IMR-90 (cell line): ENCODE data around the gene ST8SIA6. TPM values are rescaled to one million over a fixed set of nuclear protein-coding genes. Genes with fewer than 3 reads are reported as not detected.
A peak's percentile ranks its signal among the peaks of the same experiment; 100 is the strongest.

Source experiments
- ATAC-seq: fragments of 200-7000 bp; cut with Tn5 transposase; 2 replicates; pipeline ENCODE4 v1.9.1; 2020; ENCODE audit warnings: low read depth, mild to moderate bottlenecking, moderate library complexity
- BruUV-seq: library from RNA; stranded (reverse); fragments of 400-500 nt; replicated peaks from 2 replicates; lab custom pipeline; 2021; lab: Mats Ljungman, UMichigan
- CTCF ChIA-PET: fragments of 300-600 bp; formaldehyde crosslinking; extraction: SDS; loops from one replicate; lab custom pipeline; 2021; ENCODE audit warnings: antibody characterized with exemption; lab: Yijun Ruan, JAX
- POLR2A ChIA-PET: fragments of 300-600 bp; sonication (Branson Sonifier 250); formaldehyde crosslinking; loops from one replicate; lab custom pipeline; 2022; ENCODE audit warnings: antibody characterized with exemption; ENCODE audit not compliant: unreplicated experiment; lab: Charles Lee
- DNase-seq: peaks from one replicate; pipeline ENCODE4 v3.0.0; 2013
- H2AFZ ChIP-seq: replicated peaks from 2 replicates; pipeline ENCODE3; 2013; ENCODE audit warnings: low read length, mild to moderate bottlenecking; ENCODE audit not compliant: poor library complexity
- H2AK5ac ChIP-seq: 2 replicates; pipeline ENCODE4 v1.6.1; 2013; ENCODE audit warnings: low read depth, low read length, inconsistent platforms
- H2AK9ac ChIP-seq: replicated peaks from 2 replicates; pipeline ENCODE3; 2013; ENCODE audit warnings: mild to moderate bottlenecking, low read depth, low read length, moderate library complexity; ENCODE audit not compliant: poor library complexity
- H2BK120ac ChIP-seq: 2 replicates; pipeline ENCODE4 v1.6.1; 2013; ENCODE audit warnings: low read depth, low read length, inconsistent platforms
- H2BK15ac ChIP-seq: 3 replicates; pipeline ENCODE4 v1.6.1; 2013; ENCODE audit warnings: low read depth, low read length, inconsistent platforms
- H2BK20ac ChIP-seq: 2 replicates; pipeline ENCODE4 v1.6.1; 2013; ENCODE audit warnings: low read depth, mild to moderate bottlenecking, inconsistent platforms, low read length, moderate library complexity
- H2BK5ac ChIP-seq: 2 replicates; pipeline ENCODE4 v1.6.1; 2013; ENCODE audit warnings: mild to moderate bottlenecking, low read depth, low read length, inconsistent platforms; ENCODE audit not compliant: poor library complexity, severe bottlenecking
- H3K14ac ChIP-seq: replicated peaks from 2 replicates; pipeline ENCODE4 v1.6.1; 2013; ENCODE audit warnings: low read depth, low read length, inconsistent platforms
- H3K18ac ChIP-seq: 2 replicates; pipeline ENCODE4 v1.6.1; 2013; ENCODE audit warnings: low read depth, low read length, control low read depth
- H3K23ac ChIP-seq: 2 replicates; pipeline ENCODE4 v1.6.1; 2013; ENCODE audit warnings: low read depth, low read length, inconsistent platforms
- H3K27ac ChIP-seq: 2 replicates; pipeline ENCODE4 v1.5.1; 2013; ENCODE audit warnings: mild to moderate bottlenecking, control low read depth, low read length; ENCODE audit not compliant: insufficient read depth
- H3K27me3 ChIP-seq: 2 replicates; pipeline ENCODE4 v1.6.1; 2013; ENCODE audit warnings: low read length; ENCODE audit not compliant: control insufficient read depth, insufficient read depth
- H3K36me3 ChIP-seq: 2 replicates; pipeline ENCODE4 v1.6.1; 2013; ENCODE audit warnings: low read length, mixed read lengths; ENCODE audit not compliant: control insufficient read depth, insufficient read depth
- H3K4ac ChIP-seq: 2 replicates; pipeline ENCODE4 v1.6.1; 2013; ENCODE audit warnings: low read depth, low read length, inconsistent platforms
- H3K4me1 ChIP-seq: 2 replicates; pipeline ENCODE4 v1.6.1; 2013; ENCODE audit warnings: low read length, mixed read lengths; ENCODE audit not compliant: control insufficient read depth, insufficient read depth
- H3K4me2 ChIP-seq: 2 replicates; pipeline ENCODE4 v1.6.1; 2013; ENCODE audit warnings: low read depth, mild to moderate bottlenecking, control low read depth, low read length, moderate library complexity
- H3K4me3 ChIP-seq: 2 replicates; pipeline ENCODE4 v1.5.1; 2013; ENCODE audit warnings: low read depth, mild to moderate bottlenecking, control low read depth, low read length, moderate library complexity; ENCODE audit not compliant: insufficient read depth
- H3K56ac ChIP-seq: 2 replicates; pipeline ENCODE4 v1.6.1; 2013; ENCODE audit warnings: low read length, inconsistent platforms; ENCODE audit not compliant: insufficient read depth; ENCODE audit errors: extremely low read depth
- H3K79me1 ChIP-seq, 2 experiments: 2 replicates each; pipeline ENCODE4 v1.6.1; 2013; ENCODE audit warnings: low read length in 2 of 2, inconsistent platforms in 1 of 2, low read depth in 1 of 2
- H3K9ac ChIP-seq: 2 replicates; pipeline ENCODE4 v1.6.1; 2013; ENCODE audit warnings: low read depth, low read length, control low read depth
- H3K9me1 ChIP-seq: 2 replicates; pipeline ENCODE4 v1.6.1; 2013; ENCODE audit warnings: low read length, inconsistent platforms; ENCODE audit not compliant: insufficient read depth
- H3K9me3 ChIP-seq: 2 replicates; pipeline ENCODE4 v1.6.1; 2013; ENCODE audit warnings: low read length; ENCODE audit not compliant: control insufficient read depth, insufficient read depth
- H4K20me1 ChIP-seq: 2 replicates; pipeline ENCODE4 v1.6.1; 2013; ENCODE audit warnings: low read length, inconsistent platforms; ENCODE audit not compliant: insufficient read depth
- H4K5ac ChIP-seq: 2 replicates; pipeline ENCODE4 v1.6.1; 2013; ENCODE audit warnings: mild to moderate bottlenecking, low read depth, low read length, control low read depth
- H4K8ac ChIP-seq, 2 experiments: 2 replicates each; pipeline ENCODE4 v1.6.1; 2013; ENCODE audit warnings: low read depth in 2 of 2, low read length in 2 of 2, control low read depth in 1 of 2, inconsistent platforms in 1 of 2
- H4K91ac ChIP-seq: 2 replicates; pipeline ENCODE4 v1.6.1; 2013; ENCODE audit warnings: low read depth, low read length, inconsistent platforms; ENCODE audit not compliant: insufficient read depth
- MAFK ChIP-seq: IDR thresholded peaks from 2 replicates; pipeline ENCODE4 v1.6.1; 2012; ENCODE audit warnings: low read depth, low read length, improper control_type of control experiment
- WGBS, 2 experiments: methylation state at CpG; one replicate each; pipeline versions ENCODE4 v1.1.5 to v1.1.7; 2013; ENCODE audit warnings: missing lambda C conversion rate in 2 of 2; ENCODE audit not compliant: insufficient read length in 1 of 2; ENCODE audit errors: extremely low coverage in 2 of 2; 5-methylcytosine and 5-hydroxymethylcytosine counted together
- dilution Hi-C: fragments of 300-500 bp; cut with HindIII; formaldehyde crosslinking; loops from one replicate; pipeline ENCODE4 v1.14.3; 2018; ENCODE audit warnings: low sequenced_read_pairs; ENCODE audit not compliant: unreplicated experiment
- in situ Hi-C: fragments of 300-500 bp; cut with MboI; formaldehyde crosslinking; loops from 3 replicates; pipeline ENCODE4 v1.14.3; 2019; ENCODE audit warnings: low sequenced_read_pairs, inconsistent platforms, mixed read lengths
- intact Hi-C: fragments of 100-400 bp; cut with micrococcal nuclease; formaldehyde crosslinking; loops from 2 replicates; pipeline ENCODE4 v1.10.0; 2022
- polyA plus RNA-seq, 3 experiments: library from polyadenylated mRNA; depleted of rRNA; stranded (reverse); fragments of >200 nt; gene quantifications; 2 replicates each; pipeline ENCODE4 v1.2.3, GENCODE V29; 2012; ENCODE audit warnings: low replicate concordance in 1 of 3
- total RNA-seq: library from RNA; depleted of rRNA; stranded (reverse); fragments of >200 nt; gene quantifications from 2 replicates; pipeline ENCODE4 v1.2.3, GENCODE V29; 2012
- TF ChIP-seq, protein P1 (sequence below): fragments of 150-350 bp; IDR thresholded peaks from 2 replicates; pipeline ENCODE4 v1.6.1; 2016; ENCODE audit warnings: low read depth, mild to moderate bottlenecking, low read length, moderate library complexity, borderline replicate concordance

Gene ST8SIA6
- total and polyA plus RNA-seq, 2 of the 4 experiments (the other 2 are of a cell fraction) = 0.10 to 0.18 TPM

DNA sequence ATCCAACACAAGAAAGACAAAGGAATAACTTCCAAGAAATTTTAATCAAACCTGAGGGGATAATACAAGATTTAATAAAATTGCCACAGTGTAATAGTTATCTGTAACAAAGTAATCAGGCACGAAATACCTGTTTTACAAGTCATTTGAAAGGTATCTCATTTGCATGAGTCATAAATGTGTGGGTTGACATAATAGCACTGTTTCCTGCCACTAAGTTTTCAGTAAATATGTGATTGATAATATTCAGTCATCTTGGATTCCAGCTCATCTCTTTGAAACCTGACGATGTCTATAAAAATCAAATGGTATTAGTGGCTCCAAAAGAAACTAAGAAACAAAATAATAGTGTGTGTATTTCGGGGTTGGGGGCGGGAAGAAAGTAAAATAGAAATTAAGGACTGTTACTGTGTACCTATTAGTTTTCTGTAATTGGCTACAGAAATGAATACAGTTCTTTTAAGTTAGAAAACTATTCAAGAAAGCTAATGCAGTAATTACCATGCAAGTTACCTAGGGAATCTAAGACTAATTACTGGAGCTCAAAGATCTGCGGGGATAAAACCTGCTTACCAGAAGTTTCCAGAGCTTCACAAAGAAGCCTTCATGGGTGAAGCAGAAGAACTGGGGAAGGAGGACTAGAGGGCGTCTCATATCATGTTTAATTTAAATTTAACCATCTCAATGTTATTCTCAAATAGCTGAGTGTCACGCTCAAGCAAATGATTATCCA lies 100.7 kb downstream of the ST8SIA6 start:
- no peak for TF ChIP-seq MAFK
- TF ChIP-seq, protein P1, sequence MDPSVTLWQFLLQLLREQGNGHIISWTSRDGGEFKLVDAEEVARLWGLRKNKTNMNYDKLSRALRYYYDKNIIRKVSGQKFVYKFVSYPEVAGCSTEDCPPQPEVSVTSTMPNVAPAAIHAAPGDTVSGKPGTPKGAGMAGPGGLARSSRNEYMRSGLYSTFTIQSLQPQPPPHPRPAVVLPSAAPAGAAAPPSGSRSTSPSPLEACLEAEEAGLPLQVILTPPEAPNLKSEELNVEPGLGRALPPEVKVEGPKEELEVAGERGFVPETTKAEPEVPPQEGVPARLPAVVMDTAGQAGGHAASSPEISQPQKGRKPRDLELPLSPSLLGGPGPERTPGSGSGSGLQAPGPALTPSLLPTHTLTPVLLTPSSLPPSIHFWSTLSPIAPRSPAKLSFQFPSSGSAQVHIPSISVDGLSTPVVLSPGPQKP = no peak
- H4K91ac ChIP-seq = no peak overlapping the region
- no peak overlapping the region for H2BK20ac ChIP-seq
- H2BK120ac ChIP-seq = no peak overlapping the region
- intact Hi-C loops (no loop called here), dilution Hi-C loops (no loop called here), in situ Hi-C loops (no loop called here)
- H4K5ac ChIP-seq = no peak overlapping the region
- H3K36me3 ChIP-seq = no peaks in the 10 kb centered on the region
- CTCF ChIA-PET = interaction anchor here (1.0 kb wide), 1 partner anchor 9 kb away, joined by 3 read pairs; no protein-coding TSS in a partner anchor
- H3K23ac ChIP-seq = no peak overlapping the region
- no peaks in the 10 kb centered on the region for H3K4me1 ChIP-seq
- no peak overlapping the region for H4K8ac ChIP-seq
- ATAC-seq (no peak), DNase-seq (peak; percentile 6)
- no peak overlapping the region for H3K9ac ChIP-seq
- no peak overlapping the region for H3K27ac ChIP-seq
- H3K56ac ChIP-seq = no peak overlapping the region
- no peaks in the 10 kb centered on the region for H4K20me1 ChIP-seq
- H3K4me2 ChIP-seq = no peak overlapping the region
- no TSS peak for BruUV-seq
- no peaks in the 10 kb centered on the region for H3K9me3 ChIP-seq
- H2BK5ac ChIP-seq = no peak overlapping the region
- H3K4ac ChIP-seq = no peak overlapping the region
- WGBS, 2 experiments = 100% methylated on average over 2 of the region's 7 CpGs; no CpG with 5 or more reads in 1 of the 2 experiments
- no peaks in the 10 kb centered on the region for H3K9me1 ChIP-seq
- H2BK15ac ChIP-seq = no peak overlapping the region
- peaks cover 8% of the 10 kb centered on the region for H3K27me3 ChIP-seq
- H3K14ac ChIP-seq = no peak overlapping the region
- H3K79me1 ChIP-seq = no peaks in the 10 kb centered on the region
- no peak overlapping the region for H2AK5ac ChIP-seq
- H2AFZ ChIP-seq = no peak overlapping the region
- POLR2A ChIA-PET = no interaction called here
- no peak overlapping the region for H3K18ac ChIP-seq
- H2AK9ac ChIP-seq = no peak overlapping the region
- no peak overlapping the region for H3K4me3 ChIP-seq
